ENCODE data around the gene CDC42EP4.
"Not testable (repeated sequence)": the region's sequence is repeated elsewhere in the genome, so short reads cannot be mapped to it uniquely, and the experiment has no call there.

CDC42EP4 gene

GRCh38 chr17:73278465-73279453 lies 33.0 kb downstream of the CDC42EP4 start:
- DNase-seq (ENCODE audit: low read depth), result no peak

- DNase-seq (ENCODE audit: low read depth), result no peak
Observed at GRCh38 chr17:73278049-73278464, 33.7 kb downstream of the CDC42EP4 start.

GRCh38 chr17:73274490-73274889 lies 37.3 kb downstream of the CDC42EP4 start:
- no peak for DNase-seq (ENCODE audit: low read depth)

GRCh38 chr17:73272906-73273218 lies 38.9 kb downstream of the CDC42EP4 start:
- no peak for DNase-seq (ENCODE audit: low read depth)

- no peak for DNase-seq (ENCODE audit: low read depth)
Observed at GRCh38 chr17:73271072-73271471, 40.7 kb downstream of the CDC42EP4 start.

GRCh38 chr17:73269791-73270190 lies 42.0 kb downstream of the CDC42EP4 start:
- DNase-seq (ENCODE audit: low read depth), result no peak

- DNase-seq (ENCODE audit: low read depth), result no peak
Observed at GRCh38 chr17:73269329-73269615, 42.5 kb downstream of the CDC42EP4 start.

- DNase-seq (ENCODE audit: low read depth), result no peak
Observed at GRCh38 chr17:73268582-73269328, 43.0 kb downstream of the CDC42EP4 start.

GRCh38 chr17:73267648-73268537 lies 43.9 kb downstream of the CDC42EP4 start:
- no peak for DNase-seq (ENCODE audit: low read depth)

GRCh38 chr17:73266796-73267195 lies 45.0 kb downstream of the CDC42EP4 start:
- no peak for DNase-seq (ENCODE audit: low read depth)

GRCh38 chr17:73265646-73266640 lies 45.9 kb downstream of the CDC42EP4 start:
- no peak for DNase-seq (ENCODE audit: low read depth)

- DNase-seq (ENCODE audit: low read depth), result not testable (repeated sequence)
Observed at GRCh38 chr17:73264448-73264847, 47.4 kb downstream of the CDC42EP4 start.

GRCh38 chr17:73262676-73263642 lies 48.8 kb downstream of the CDC42EP4 start:
- DNase-seq (ENCODE audit: low read depth), result no peak

GRCh38 chr17:73261952-73262675 lies 49.7 kb downstream of the CDC42EP4 start:
- DNase-seq (ENCODE audit: low read depth), result no peak

GRCh38 chr17:73261617-73261951 lies 50.2 kb downstream of the CDC42EP4 start, which contains the start of gene CPSF4L:
TSS of gene CPSF4L (minus strand) at chr17:73261880. CDS start at chr17:73261818, 62 bp downstream.
- no peak for DNase-seq (ENCODE audit: low read depth)

- DNase-seq (ENCODE audit: low read depth), result no peak
Observed at GRCh38 chr17:73257516-73257915, 54.3 kb downstream of the CDC42EP4 start.

- DNase-seq (ENCODE audit: low read depth), result no peak
Observed at GRCh38 chr17:73256220-73256619, 55.6 kb downstream of the CDC42EP4 start.

GRCh38 chr17:73255671-73256181 lies 56.1 kb downstream of the CDC42EP4 start:
- DNase-seq (ENCODE audit: low read depth), result peak; percentile 27

- no peak for DNase-seq (ENCODE audit: low read depth)
Observed at GRCh38 chr17:73251871-73252270, 59.9 kb downstream of the CDC42EP4 start.
